ENCODE results near the gene SLC4A1. TPM values are rescaled to one million over a fixed set of nuclear protein-coding genes. Genes with fewer than 3 reads are reported as not detected.

The SLC4A1 gene
- polyA plus RNA-seq, 1 donor (not counting 4 experiments of a cell fraction or from before 2014, with no cell fraction given), result not detected

DNA sequence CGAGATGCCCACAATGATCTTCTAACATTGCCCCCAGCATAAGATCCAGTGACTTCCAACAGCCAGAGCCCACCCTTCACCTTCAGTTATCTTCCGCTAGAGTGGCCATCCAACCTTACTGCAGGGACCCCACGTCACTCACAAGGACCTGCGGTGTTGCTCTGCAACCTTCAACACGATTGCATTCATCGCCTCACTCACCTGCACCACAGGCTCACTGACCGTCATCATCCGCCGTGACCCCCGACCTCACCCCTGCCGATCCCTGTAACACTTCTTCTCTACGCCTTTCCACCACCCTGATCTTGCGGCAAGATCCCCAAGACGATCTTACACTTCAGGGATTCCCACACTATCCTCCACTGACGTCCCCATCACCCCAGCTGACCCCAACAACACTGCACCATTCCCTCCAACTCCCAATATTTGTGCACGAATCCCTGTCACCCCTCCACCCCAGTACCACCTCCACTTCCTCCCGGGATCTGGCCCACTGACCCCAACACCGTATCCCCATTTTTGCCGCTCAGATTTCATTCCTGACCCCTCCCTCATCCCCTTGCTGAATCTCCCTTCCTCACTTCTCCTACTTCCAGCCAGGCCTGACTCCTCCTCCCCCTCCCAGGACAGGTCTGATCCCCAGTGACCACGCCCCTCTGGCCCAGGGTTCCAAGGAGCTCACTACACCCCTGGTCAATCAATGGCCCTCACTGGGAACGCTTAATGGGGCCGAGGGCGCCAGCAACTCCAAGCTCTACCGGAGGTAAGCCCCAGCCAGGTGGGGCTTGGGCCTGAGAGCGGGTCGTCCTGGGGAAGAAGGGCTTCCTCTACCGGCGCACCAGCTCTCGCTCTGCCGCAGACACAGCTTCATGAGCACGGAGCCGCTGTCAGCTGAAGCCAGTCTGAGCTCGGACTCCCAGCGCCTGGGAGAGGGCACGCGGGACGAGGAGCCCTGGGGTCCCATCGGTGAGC lies 48.1 kb upstream of the SLC4A1 start:
- H3K9ac ChIP-seq (ENCODE audit: control insufficient read depth, extremely low read depth, insufficient read depth, low read length), result no peak overlapping the region
- peak overlapping the region in 2 of 3 experiments; percentile 11 to 42 for H3K4me3 ChIP-seq (ENCODE audit: control insufficient read depth in 2 of 3, extremely low read depth in 1 of 3, insufficient read depth in 2 of 3, low read depth in 1 of 3, low read length in 3 of 3)
- no peaks in the 10 kb centered on the region for H3K9me3 ChIP-seq (ENCODE audit: control insufficient read depth, low read depth, low read length)
- DNase-seq (ENCODE audit: low read depth, low spot score), result no peak
- H3K36me3 ChIP-seq (ENCODE audit: control insufficient read depth in 2 of 2, extremely low read depth in 1 of 2, insufficient read depth in 2 of 2, low read length in 2 of 2), result peaks cover 15 to 20% of the 10 kb centered on the region in 2 experiments
- peaks cover 31% of the 10 kb centered on the region for H3K27me3 ChIP-seq (ENCODE audit: control insufficient read depth, extremely low read depth, insufficient read depth, low read length)
- no peak overlapping the region for H2AFZ ChIP-seq (ENCODE audit: control insufficient read depth, low read length)
- dilution Hi-C loops (cut with MboI; ENCODE audit: extremely low pct_ligation_motif_present, low sequenced_read_pairs), result no loop called here
- H3K27ac ChIP-seq (ENCODE audit: control insufficient read depth, insufficient read depth, low read length), result no peak overlapping the region
- no peak for FAIRE-seq
- peak overlapping the region; percentile 56 for H3K4me2 ChIP-seq (ENCODE audit: control insufficient read depth, extremely low read depth, insufficient read depth, low read depth, low read length)
- H3K9me1 ChIP-seq (ENCODE audit: control insufficient read depth, extremely low read depth, insufficient read depth, low read length), result no peaks in the 10 kb centered on the region
- peaks cover 2% of the 10 kb centered on the region for H4K20me1 ChIP-seq (ENCODE audit: control insufficient read depth, extremely low read depth, insufficient read depth, low read length)
- TF ChIP-seq CTCF (optimal IDR thresholded peaks at IDR 0.05 in 1 of 3, IDR thresholded peaks at IDR 0.05 in 1 of 3, conservative IDR thresholded peaks at IDR 0.05 in 1 of 3; ENCODE audit: extremely low read depth in 1 of 3, insufficient read depth in 2 of 3, low read length in 3 of 3), result no peak
- TF ChIP-seq EZH2 (IDR thresholded peaks at IDR 0.05; ENCODE audit: low read length), result peak; percentile 32
- H3K4me1 ChIP-seq (ENCODE audit: control insufficient read depth, extremely low read depth, insufficient read depth, low read length), result peaks cover 11% of the 10 kb centered on the region
- H3K79me2 ChIP-seq (ENCODE audit: control insufficient read depth, insufficient read depth, low read length), result no peaks in the 10 kb centered on the region

DNA sequence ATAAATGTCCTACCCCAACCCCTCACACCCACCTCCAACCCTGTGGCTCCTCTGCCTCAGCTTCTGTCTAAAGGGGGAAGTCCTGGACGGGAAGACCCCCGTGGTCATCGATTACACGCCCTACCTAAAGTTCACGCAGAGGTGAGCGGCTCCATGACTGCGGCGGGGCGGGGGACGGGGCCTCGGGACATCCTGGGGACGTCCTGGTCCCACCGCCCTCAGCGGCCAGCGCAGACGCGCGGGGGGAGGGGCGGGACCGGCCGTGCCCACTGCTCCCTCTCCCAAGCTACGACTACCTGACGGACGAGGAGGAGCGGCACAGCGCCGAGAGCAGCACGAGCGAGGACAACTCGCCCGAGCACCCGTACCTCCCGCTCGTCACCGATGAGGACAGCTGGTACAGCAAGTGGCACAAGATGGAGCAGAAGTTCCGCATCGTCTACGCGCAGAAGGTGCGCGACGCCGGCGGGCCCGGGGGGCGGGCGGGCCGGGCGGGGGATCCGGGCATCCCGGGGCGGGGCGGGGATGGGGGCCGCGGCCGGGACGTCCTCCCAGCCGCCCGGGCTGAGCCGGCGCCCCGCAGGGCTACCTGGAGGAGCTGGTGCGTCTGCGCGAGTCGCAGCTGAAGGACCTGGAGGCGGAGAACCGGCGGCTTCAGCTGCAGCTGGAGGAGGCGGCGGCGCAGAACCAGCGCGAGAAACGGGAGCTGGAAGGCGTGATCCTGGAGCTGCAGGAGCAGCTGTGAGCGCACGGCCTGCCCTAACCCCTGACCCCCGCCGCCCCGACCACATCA lies 47.1 kb upstream of the SLC4A1 start:
- Histone ChIP-seq H3K9me1 (ENCODE audit: control insufficient read depth, extremely low read depth, insufficient read depth, low read length) (no peaks in the 10 kb centered on the region), H3K4me1 (ENCODE audit: control insufficient read depth, extremely low read depth, insufficient read depth, low read length) (peaks cover 11% of the 10 kb centered on the region), H3K9me3 (ENCODE audit: control insufficient read depth, low read depth, low read length) (no peaks in the 10 kb centered on the region), H3K36me3 (ENCODE audit: control insufficient read depth in 2 of 2, extremely low read depth in 1 of 2, insufficient read depth in 2 of 2, low read length in 2 of 2) (peaks cover 7 to 12% of the 10 kb centered on the region in 2 experiments), H3K27me3 (ENCODE audit: control insufficient read depth, extremely low read depth, insufficient read depth, low read length) (peaks cover 31% of the 10 kb centered on the region), H4K20me1 (ENCODE audit: control insufficient read depth, extremely low read depth, insufficient read depth, low read length) (peaks cover 2% of the 10 kb centered on the region), H3K4me3 (ENCODE audit: control insufficient read depth in 2 of 3, extremely low read depth in 1 of 3, insufficient read depth in 2 of 3, low read depth in 1 of 3, low read length in 3 of 3) (peak overlapping the region; percentile 39 to 42 (median 39)), H3K27ac (ENCODE audit: control insufficient read depth, insufficient read depth, low read length) (no peak overlapping the region), H3K9ac (ENCODE audit: control insufficient read depth, extremely low read depth, insufficient read depth, low read length) (no peak overlapping the region), H3K79me2 (ENCODE audit: control insufficient read depth, insufficient read depth, low read length) (no peaks in the 10 kb centered on the region), H2AFZ (ENCODE audit: control insufficient read depth, low read length) (peak overlapping the region; percentile 81), H3K4me2 (ENCODE audit: control insufficient read depth, extremely low read depth, insufficient read depth, low read depth, low read length) (peak overlapping the region; percentile 74)
- DNase-seq (ENCODE audit: low read depth, low spot score) (no peak), FAIRE-seq (no peak)
- TF ChIP-seq EZH2 (IDR thresholded peaks at IDR 0.05; ENCODE audit: low read length), result peak; percentile 31
- no peak for TF ChIP-seq CTCF (optimal IDR thresholded peaks at IDR 0.05 in 1 of 3, IDR thresholded peaks at IDR 0.05 in 1 of 3, conservative IDR thresholded peaks at IDR 0.05 in 1 of 3; ENCODE audit: extremely low read depth in 1 of 3, insufficient read depth in 2 of 3, low read length in 3 of 3)
- dilution Hi-C loops (cut with MboI; ENCODE audit: extremely low pct_ligation_motif_present, low sequenced_read_pairs), result no loop called here

Data from keratinocyte (primary cell).